ENCODE results near the gene PLP1. TPM values are rescaled to one million over a fixed set of nuclear protein-coding genes. Genes with fewer than 3 reads are reported as not detected.
"Not testable (repeated sequence)": the region's sequence is repeated elsewhere in the genome, so short reads cannot be mapped to it uniquely, and the experiment has no call there.

The PLP1 gene
- total RNA-seq, 1 donor: under 0.01 TPM

GRCh38 chrX:103756736-103757135, 19.9 kb upstream of the PLP1 start:
- no peak overlapping the region for H3K4me3 ChIP-seq (ENCODE audit: low read depth, low read length)
- no peak for TF ChIP-seq CTCF (IDR thresholded peaks at IDR 0.05; ENCODE audit: insufficient read depth, low read depth, low read length)
- DNase-seq (ENCODE audit: low read depth): no peak

GRCh38 chrX:103758555-103758954, 18.1 kb upstream of the PLP1 start:
- H3K4me3 ChIP-seq (ENCODE audit: low read depth, low read length): no peak overlapping the region
- DNase-seq (ENCODE audit: low read depth): no peak
- no peak for TF ChIP-seq CTCF (IDR thresholded peaks at IDR 0.05; ENCODE audit: insufficient read depth, low read depth, low read length)

- H3K4me3 ChIP-seq (ENCODE audit: low read depth, low read length); DNase-seq (ENCODE audit: low read depth): not testable (repeated sequence)
Measured at GRCh38 chrX:103763541-103763940, 13.1 kb upstream of the PLP1 start.

- not testable (repeated sequence) for H3K4me3 ChIP-seq (ENCODE audit: low read depth, low read length); DNase-seq (ENCODE audit: low read depth)
Measured at GRCh38 chrX:103766813-103767555, 9.7 kb upstream of the PLP1 start.

- DNase-seq (ENCODE audit: low read depth): no peak
- no peak for TF ChIP-seq CTCF (IDR thresholded peaks at IDR 0.05; ENCODE audit: insufficient read depth, low read depth, low read length)
- H3K4me3 ChIP-seq (ENCODE audit: low read depth, low read length): no peak overlapping the region
Measured at GRCh38 chrX:103773445-103773844, 3.2 kb upstream of the PLP1 start.

- no peak overlapping the region for H3K4me3 ChIP-seq (ENCODE audit: low read depth, low read length)
- peak; percentile 17 for DNase-seq (ENCODE audit: low read depth)
- peak; percentile 32 for TF ChIP-seq CTCF (IDR thresholded peaks at IDR 0.05; ENCODE audit: insufficient read depth, low read depth, low read length)
Measured at GRCh38 chrX:103774070-103774642, 2.5 kb upstream of the PLP1 start.

GRCh38 chrX:103779141-103779789, 2.6 kb downstream of the PLP1 start:
- TF ChIP-seq CTCF (IDR thresholded peaks at IDR 0.05; ENCODE audit: insufficient read depth, low read depth, low read length): no peak
- no peak for DNase-seq (ENCODE audit: low read depth)
- no peak overlapping the region for H3K4me3 ChIP-seq (ENCODE audit: low read depth, low read length)
